GM21381 (cell line): ENCODE measurements around the gene IKZF1.

Experiments
- ATAC-seq: cut with Tn5 transposase; IDR thresholded peaks from one replicate; pipeline ENCODE4 v1.9.1; 2021; ENCODE audit warnings: mild to moderate bottlenecking, moderate library complexity; ENCODE audit not compliant: unreplicated experiment

Gene IKZF1

GRCh38 chr7:50352282-50352681 lies 47.8 kb downstream of the IKZF1 start:
- peak; percentile 64 for ATAC-seq

GRCh38 chr7:50352751-50353150 lies 48.2 kb downstream of the IKZF1 start:
- ATAC-seq = no peak

GRCh38 chr7:50353201-50353600 lies 48.7 kb downstream of the IKZF1 start:
- ATAC-seq = no peak

- ATAC-seq = no peak
Measured at GRCh38 chr7:50353894-50354595, 49.5 kb downstream of the IKZF1 start.

- no peak for ATAC-seq
Measured at GRCh38 chr7:50355817-50356178, 51.3 kb downstream of the IKZF1 start.

GRCh38 chr7:50356212-50356944 lies 51.9 kb downstream of the IKZF1 start:
- no peak for ATAC-seq

- ATAC-seq = no peak
Measured at GRCh38 chr7:50356945-50357268, 52.4 kb downstream of the IKZF1 start.

- ATAC-seq = no peak
Measured at GRCh38 chr7:50357426-50357825, 52.9 kb downstream of the IKZF1 start.

- no peak for ATAC-seq
Measured at GRCh38 chr7:50358041-50358705, 53.7 kb downstream of the IKZF1 start.

GRCh38 chr7:50358779-50359178 lies 54.3 kb downstream of the IKZF1 start:
- ATAC-seq = no peak

GRCh38 chr7:50359258-50359994 lies 54.9 kb downstream of the IKZF1 start:
- no peak for ATAC-seq

- no peak for ATAC-seq
Measured at GRCh38 chr7:50359995-50360925, 55.7 kb downstream of the IKZF1 start.

- ATAC-seq = no peak
Measured at GRCh38 chr7:50362142-50362541, 57.6 kb downstream of the IKZF1 start.

GRCh38 chr7:50362712-50363282 lies 58.3 kb downstream of the IKZF1 start:
- no peak for ATAC-seq

- no peak for ATAC-seq
Measured at GRCh38 chr7:50363327-50364060, 59.0 kb downstream of the IKZF1 start.

- ATAC-seq = no peak
Measured at GRCh38 chr7:50364645-50365044, 60.1 kb downstream of the IKZF1 start.

GRCh38 chr7:50366311-50366710 lies 61.8 kb downstream of the IKZF1 start:
- no peak for ATAC-seq

GRCh38 chr7:50367100-50367499 lies 62.6 kb downstream of the IKZF1 start:
- ATAC-seq = no peak

GRCh38 chr7:50367570-50367969 lies 63.1 kb downstream of the IKZF1 start:
- no peak for ATAC-seq
